Measurements from ENCODE around the gene ADAM10. TPM values are rescaled to one million over a fixed set of nuclear protein-coding genes. Genes with fewer than 3 reads are reported as not detected.

ADAM10 gene
- polyA plus RNA-seq, 1 of the 3 experiments (the other 2 are of a cell fraction): 83.5 TPM

GRCh38 chr15:58773024-58773423, 23.5 kb upstream of the ADAM10 start:
- TF ChIP-seq RCOR1 (IDR thresholded peaks at IDR 0.05; ENCODE audit: low read length) (no peak), GABPA (IDR thresholded peaks at IDR 0.05; ENCODE audit: low read depth) (no peak), RXRA (IDR thresholded peaks at IDR 0.05; ENCODE audit: borderline replicate concordance, low read depth) (no peak), YY1 (IDR thresholded peaks at IDR 0.05; ENCODE audit: low read depth) (no peak), SMC3 (IDR thresholded peaks at IDR 0.05; ENCODE audit: low read depth, low read length) (no peak), SIN3A (IDR thresholded peaks at IDR 0.05; ENCODE audit: borderline replicate concordance, low read depth, low read length) (no peak), REST (IDR thresholded peaks at IDR 0.05; ENCODE audit: low read depth, low read length) (no peak), NRF1 (IDR thresholded peaks at IDR 0.05; ENCODE audit: low read depth, low read length) (no peak), MXI1 (IDR thresholded peaks at IDR 0.05; ENCODE audit: low read depth, low read length) (no peak), MEF2A (IDR thresholded peaks at IDR 0.05; ENCODE audit: borderline replicate concordance, low read depth) (no peak), GATA2 (CRISPR knock-in tag; IDR thresholded peaks at IDR 0.05) (no peak)
- no peak for DNase-seq
- Histone ChIP-seq H3K4me1 (ENCODE audit: control insufficient read depth in 1 of 2, insufficient read depth in 2 of 2, low read depth in 1 of 2, low read length in 1 of 2) (peaks cover 2 to 7% of the 10 kb centered on the region in 2 experiments; a peak in 3 of 4 replicates), H3K36me3 (replicated peaks in 1 of 2; ENCODE audit: control insufficient read depth in 1 of 2, insufficient read depth in 2 of 2, low read length in 1 of 2) (peaks cover 0 to 4% of the 10 kb centered on the region in 2 experiments), H4K20me1 (ENCODE audit: insufficient read depth) (0 out of 2 replicates have a peak, but pooled peaks cover 4% of the 10 kb centered on the region), H3K4me2 (peak overlapping the region; percentile 85), H3K27ac (ENCODE audit: low read depth in 2 of 2, low read length in 1 of 2) (no peak overlapping the region), H3K27me3 (ENCODE audit: insufficient read depth) (no peaks in the 10 kb centered on the region), H3F3A (replicated peaks; ENCODE audit: insufficient read depth) (peaks cover 10% of the 10 kb centered on the region), H3K9me2 (no peaks in the 10 kb centered on the region), H3K4me3 (ENCODE audit: low read depth in 2 of 2, low read length in 1 of 2) (peak overlapping the region; percentile 95; a peak in 3 of 4 replicates), H3K9ac (no peak overlapping the region), H3K79me2 (ENCODE audit: insufficient read depth) (peaks cover 48% of the 10 kb centered on the region), H2AFZ (ENCODE audit: low read depth) (no peak overlapping the region), H3K9me3 (no peaks in the 10 kb centered on the region)
- ChIA-PET POLR2A (no interaction called here), CTCF (interaction anchor here (0.6 to 3.4 kb wide), 2 partner anchors 544 to 1017 kb away, joined by 3 to 13 read pairs; no protein-coding TSS in a partner anchor)
- WGBS (ENCODE audit: low lambda C conversion rate): 93% methylated on average over 4 of the region's 4 CpGs

GRCh38 chr15:58771621-58772250, 22.2 kb upstream of the ADAM10 start:
- H3K27me3 ChIP-seq (ENCODE audit: insufficient read depth): no peaks in the 10 kb centered on the region
- peaks cover 10% of the 10 kb centered on the region for H3F3A ChIP-seq (replicated peaks; ENCODE audit: insufficient read depth)
- H3K4me2 ChIP-seq: peak overlapping the region; percentile 85
- 0 out of 2 replicates have a peak, but pooled peaks cover 4% of the 10 kb centered on the region for H4K20me1 ChIP-seq (ENCODE audit: insufficient read depth)
- H3K9me2 ChIP-seq: no peaks in the 10 kb centered on the region
- peak overlapping the region; percentile 95 for H3K4me3 ChIP-seq (ENCODE audit: low read depth in 2 of 2, low read length in 1 of 2)
- peak overlapping the region; percentile 84 for H3K9ac ChIP-seq
- WGBS (ENCODE audit: low lambda C conversion rate): 1% methylated on average over 24 of the region's 40 CpGs
- peaks cover 43% of the 10 kb centered on the region for H3K79me2 ChIP-seq (ENCODE audit: insufficient read depth)
- POLR2A ChIA-PET: interaction anchor here (1.1 to 2.7 kb wide), 3 partner anchors 12 to 161 kb away, joined by 3 to 54 read pairs (median 3); partner anchors contain the start of gene ADAM10
- CTCF ChIA-PET: interaction anchor here (1.0 to 3.4 kb wide), 10 partner anchors 12 to 543 kb away, joined by 3 to 15 read pairs (median 4); partner anchors contain the start of gene ADAM10
- H2AFZ ChIP-seq (ENCODE audit: low read depth): peak overlapping the region; percentile 93
- TF ChIP-seq REST (IDR thresholded peaks at IDR 0.05; ENCODE audit: low read depth, low read length): no peak
- peak; percentile 34 for TF ChIP-seq RAD21 (IDR thresholded peaks at IDR 0.05; ENCODE audit: low read length)
- H3K9me3 ChIP-seq: no peaks in the 10 kb centered on the region
- no peaks in the 10 kb centered on the region for H3K36me3 ChIP-seq (replicated peaks in 1 of 2; ENCODE audit: control insufficient read depth in 1 of 2, insufficient read depth in 2 of 2, low read length in 1 of 2)
- peaks cover 2 to 7% of the 10 kb centered on the region in 2 experiments; a peak in 3 of 4 replicates for H3K4me1 ChIP-seq (ENCODE audit: control insufficient read depth in 1 of 2, insufficient read depth in 2 of 2, low read depth in 1 of 2, low read length in 1 of 2)
- no peak for DNase-seq
- peak overlapping the region; percentile 91 to 94 for H3K27ac ChIP-seq (ENCODE audit: low read depth in 2 of 2, low read length in 1 of 2)

All from SK-N-SH (cell line).